Stimulated activated CD4-positive, alpha-beta T cell treated with anti-CD3 and anti-CD28 coated beads, Interleukin-2, amount 100 ng/mL, for 4 hours (primary cell): Measurements from ENCODE around the gene ACADVL.

ENCODE experiments used
- DNase-seq: peaks from one replicate; pipeline ENCODE4 v3.0.0-alpha.2; 2020; ENCODE audit warnings: low read depth

ACADVL gene

DNA sequence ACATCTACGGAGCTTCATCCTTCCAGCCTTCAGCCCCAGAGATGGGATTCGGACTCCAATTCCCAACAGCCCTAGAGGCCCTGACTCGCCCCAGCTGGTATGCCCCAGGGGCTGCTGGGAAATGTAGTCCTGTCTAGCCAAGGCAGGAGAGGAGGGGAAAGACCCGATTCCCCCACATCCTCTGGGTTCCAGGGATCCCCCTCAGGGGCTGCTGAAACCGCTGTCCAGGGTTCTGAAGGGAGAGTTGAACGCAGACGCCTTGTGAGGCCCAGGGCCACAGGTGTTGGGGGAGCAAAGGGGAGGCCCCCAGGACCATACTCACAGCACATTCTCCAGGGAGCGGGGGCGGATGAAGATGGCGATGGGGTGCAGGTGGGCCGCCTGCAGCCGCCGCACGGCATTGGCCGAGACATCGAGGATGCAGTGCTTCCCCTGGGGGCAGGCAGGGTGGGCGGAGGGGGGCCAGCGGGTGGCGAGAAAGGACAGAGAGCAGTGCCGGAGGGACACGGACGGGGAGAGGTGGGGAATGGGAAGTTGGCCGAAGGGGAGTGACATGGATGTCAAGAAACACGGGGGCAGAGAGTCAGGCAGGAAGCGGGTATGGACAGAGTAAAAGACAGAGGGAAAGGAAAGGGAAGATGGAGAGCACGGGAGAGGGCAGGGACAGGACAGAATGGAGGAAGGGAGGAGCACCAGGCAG, 28.0 kb upstream of the ACADVL start:
- DNase-seq, result no peak

- no peak for DNase-seq
Measured at GRCh38 chr17:7192271-7192937, 27.3 kb upstream of the ACADVL start.

DNA sequence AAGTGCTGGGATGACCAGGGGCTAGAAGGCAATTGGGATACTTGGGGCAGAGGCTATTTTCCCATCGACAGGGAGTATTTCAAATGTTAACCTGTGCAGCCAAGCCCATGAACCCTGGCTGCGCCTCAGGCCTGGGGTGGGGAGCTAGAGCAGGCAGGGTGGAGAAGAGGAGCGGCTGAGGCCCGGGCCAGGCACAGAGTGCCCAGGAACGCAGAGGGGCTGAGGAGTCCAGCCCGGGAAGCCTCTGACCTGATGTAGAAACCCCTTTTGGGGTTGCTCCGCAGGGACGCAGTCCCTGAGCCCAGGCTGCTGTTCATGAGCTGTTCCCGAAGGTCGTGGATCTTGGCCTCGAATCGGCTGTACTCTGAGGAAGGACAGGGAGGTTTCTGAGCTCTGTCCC, 23.8 kb upstream of the ACADVL start:
- DNase-seq, result no peak

DNA sequence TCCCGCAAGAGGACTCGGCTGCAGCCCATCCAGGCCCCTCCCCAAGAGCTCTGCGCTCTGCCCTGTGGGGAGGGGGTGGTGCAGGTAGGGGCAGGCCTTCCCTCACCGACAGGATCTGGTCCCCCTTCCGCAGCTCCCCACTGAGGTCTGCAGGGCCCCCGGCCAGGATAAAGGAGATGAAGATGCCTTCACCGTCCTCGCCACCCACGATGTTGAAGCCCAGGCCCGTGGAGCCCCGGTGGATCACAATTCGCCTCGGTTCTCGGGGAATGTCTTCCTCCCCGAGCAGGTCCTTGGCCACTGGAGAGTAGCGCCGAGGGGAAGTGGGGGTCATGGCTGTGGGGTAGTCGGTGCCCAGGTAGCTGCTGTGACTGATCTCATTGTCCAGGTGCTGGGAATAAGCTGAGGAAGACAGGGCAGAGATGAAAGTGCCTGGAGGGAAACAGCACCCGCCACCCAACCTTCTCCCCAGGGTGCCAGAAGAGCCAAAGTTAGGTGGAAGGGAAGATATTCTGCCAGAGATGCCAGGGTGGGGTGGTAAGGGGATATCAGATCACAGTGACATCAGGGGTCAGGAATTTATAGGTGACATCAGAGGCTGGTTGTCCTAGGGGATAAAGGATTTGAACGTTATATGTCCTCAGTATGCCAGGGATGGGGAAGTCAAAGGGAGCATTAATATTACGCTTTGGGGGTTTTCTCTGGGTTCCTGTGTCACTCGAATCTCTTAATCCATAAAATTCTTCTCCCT, 22.9 kb upstream of the ACADVL start:
- DNase-seq, result no peak

- DNase-seq, result no peak
Measured at GRCh38 chr17:7203391-7203790, 16.3 kb upstream of the ACADVL start.

DNA sequence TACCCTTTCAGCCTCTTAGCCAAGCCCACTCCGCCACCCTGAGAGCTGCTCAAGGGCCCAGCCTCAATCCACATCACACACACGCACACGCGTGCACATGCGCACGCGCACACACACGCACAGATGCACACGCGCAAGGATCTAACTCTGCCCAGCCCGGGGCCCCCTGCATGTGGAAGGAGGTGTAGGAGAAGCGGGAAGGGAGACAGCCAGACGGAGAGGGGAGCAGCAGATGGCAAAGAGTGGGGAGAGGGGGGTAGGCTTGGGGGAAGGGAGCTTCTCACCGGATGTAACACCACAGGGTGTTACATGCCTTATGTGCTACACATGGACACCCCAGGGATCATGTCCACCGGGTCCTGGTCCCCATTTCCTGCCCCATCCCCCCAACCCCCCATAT, 15.4 kb upstream of the ACADVL start:
- DNase-seq, result no peak

- DNase-seq, result peak; percentile 87
Measured at GRCh38 chr17:7204828-7205461, 14.8 kb upstream of the ACADVL start.

GRCh38 chr17:7205561-7205960, 14.2 kb upstream of the ACADVL start:
- no peak for DNase-seq

- no peak for DNase-seq
Measured at GRCh38 chr17:7207120-7208001, 12.4 kb upstream of the ACADVL start.

GRCh38 chr17:7208027-7208571, 11.6 kb upstream of the ACADVL start:
- no peak for DNase-seq

GRCh38 chr17:7208754-7209460, 10.8 kb upstream of the ACADVL start:
- DNase-seq, result no peak

DNA sequence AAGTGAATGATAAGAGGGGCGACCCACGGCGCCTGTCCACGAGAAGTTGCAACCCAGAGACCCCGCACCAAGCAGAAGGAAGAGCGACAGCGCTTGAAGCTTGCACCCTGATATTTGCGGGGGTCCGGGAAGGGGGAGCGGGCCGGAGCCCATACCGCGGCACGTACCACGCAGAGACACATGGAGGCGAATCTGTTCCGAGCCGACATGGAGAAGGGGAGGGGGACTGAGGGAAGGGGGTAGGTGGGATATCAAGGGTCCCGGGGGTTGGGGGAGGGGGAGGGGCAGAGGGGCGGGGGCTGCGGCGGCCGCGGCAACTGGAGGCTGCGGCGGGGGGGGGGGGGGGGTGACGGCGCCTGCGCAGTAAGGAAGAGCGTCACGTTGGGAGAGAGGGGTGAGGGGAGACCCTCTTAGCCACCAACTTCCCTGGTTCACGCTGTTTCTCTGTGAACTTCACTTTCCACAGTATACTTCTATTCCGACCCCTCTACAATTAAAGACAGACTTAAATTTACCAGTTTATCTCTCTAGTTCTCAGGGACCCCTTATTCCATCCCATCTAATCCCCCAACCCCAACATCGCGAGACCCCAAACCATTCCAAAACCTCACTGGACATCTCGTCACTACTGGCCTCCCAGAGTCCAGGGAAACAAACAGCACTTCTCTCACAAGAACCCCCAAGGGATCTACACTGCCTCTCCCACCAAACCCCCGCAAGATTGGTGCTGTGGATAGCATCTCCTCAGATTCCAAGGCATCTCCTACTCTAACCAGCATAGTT, 8.1 kb upstream of the ACADVL start:
- DNase-seq, result no peak

- DNase-seq, result peak; percentile 40
Measured at GRCh38 chr17:7213895-7214299, 5.8 kb upstream of the ACADVL start.

GRCh38 chr17:7214300-7215135, 5.2 kb upstream of the ACADVL start:
- peak; percentile 99 for DNase-seq

GRCh38 chr17:7215136-7215638, 4.6 kb upstream of the ACADVL start:
- no peak for DNase-seq

GRCh38 chr17:7215652-7216180, 4.0 kb upstream of the ACADVL start:
- DNase-seq, result no peak

- DNase-seq, result no peak
Measured at GRCh38 chr17:7216242-7217112, 3.3 kb upstream of the ACADVL start.
